ENCODE measurements around the gene CD101.

Gene CD101

GRCh38 chr1:117001254-117001927 is at the start of gene CD101:
Gene CD101 (plus strand): TSS chr1:117001760. CDS start chr1:117001818, 58 bp downstream.
- TF ChIP-seq CTCF (IDR thresholded peaks at IDR 0.05; ENCODE audit: insufficient read depth, low read length, missing control alignments), result no peak
- no peak for DNase-seq (ENCODE audit: low read depth, low spot score)
- ChIA-PET CTCF (no interaction called here), POLR2A (interaction anchor here (0.6 kb wide), 1 partner anchor 1249 kb away, joined by 3 read pairs; no protein-coding TSS in a partner anchor)
- no peak within 1 kb of the TSS for H3K4me3 ChIP-seq (ENCODE audit: low read depth, low read length)

GRCh38 chr1:116952738-116953275 is 48.8 kb upstream of the CD101 start:
- no peak for DNase-seq (ENCODE audit: low read depth, low spot score)
- POLR2A ChIA-PET, result no interaction called here

GRCh38 chr1:116954440-116954839 is 47.1 kb upstream of the CD101 start:
- POLR2A ChIA-PET, result no interaction called here

More at GRCh38 chr1:116952738-116953275, 48.8 kb upstream of the CD101 start:
- no peak for TF ChIP-seq CTCF (IDR thresholded peaks at IDR 0.05; ENCODE audit: insufficient read depth, low read length, missing control alignments)
- H3K4me3 ChIP-seq (ENCODE audit: low read depth, low read length), result no peak overlapping the region
- CTCF ChIA-PET, result no interaction called here

GRCh38 chr1:116956378-116956777 is 45.2 kb upstream of the CD101 start:
- ChIA-PET POLR2A (no interaction called here), CTCF (no interaction called here)
- TF ChIP-seq CTCF (IDR thresholded peaks at IDR 0.05; ENCODE audit: insufficient read depth, low read length, missing control alignments), result no peak
- no peak overlapping the region for H3K4me3 ChIP-seq (ENCODE audit: low read depth, low read length)
- no peak for DNase-seq (ENCODE audit: low read depth, low spot score)

More at GRCh38 chr1:116954440-116954839, 47.1 kb upstream of the CD101 start:
- no peak overlapping the region for H3K4me3 ChIP-seq (ENCODE audit: low read depth, low read length)
- DNase-seq (ENCODE audit: low read depth, low spot score), result no peak
- CTCF ChIA-PET, result no interaction called here
- TF ChIP-seq CTCF (IDR thresholded peaks at IDR 0.05; ENCODE audit: insufficient read depth, low read length, missing control alignments), result no peak

- CTCF ChIA-PET, result no interaction called here
These were observed 43.9 kb upstream of the CD101 start for GRCh38 chr1:116957646-116958045.

More at GRCh38 chr1:116957646-116958045, 43.9 kb upstream of the CD101 start:
- POLR2A ChIA-PET, result no interaction called here
- no peak overlapping the region for H3K4me3 ChIP-seq (ENCODE audit: low read depth, low read length)
- no peak for TF ChIP-seq CTCF (IDR thresholded peaks at IDR 0.05; ENCODE audit: insufficient read depth, low read length, missing control alignments)
- DNase-seq (ENCODE audit: low read depth, low spot score), result no peak
